GM18867 (cell line): ENCODE data around the gene NFYC.

Experiments
- ATAC-seq: cut with Tn5 transposase; IDR thresholded peaks from one replicate; pipeline ENCODE4 v1.9.1; 2021; ENCODE audit warnings: mild to moderate bottlenecking, moderate library complexity; ENCODE audit not compliant: unreplicated experiment

Gene NFYC

DNA sequence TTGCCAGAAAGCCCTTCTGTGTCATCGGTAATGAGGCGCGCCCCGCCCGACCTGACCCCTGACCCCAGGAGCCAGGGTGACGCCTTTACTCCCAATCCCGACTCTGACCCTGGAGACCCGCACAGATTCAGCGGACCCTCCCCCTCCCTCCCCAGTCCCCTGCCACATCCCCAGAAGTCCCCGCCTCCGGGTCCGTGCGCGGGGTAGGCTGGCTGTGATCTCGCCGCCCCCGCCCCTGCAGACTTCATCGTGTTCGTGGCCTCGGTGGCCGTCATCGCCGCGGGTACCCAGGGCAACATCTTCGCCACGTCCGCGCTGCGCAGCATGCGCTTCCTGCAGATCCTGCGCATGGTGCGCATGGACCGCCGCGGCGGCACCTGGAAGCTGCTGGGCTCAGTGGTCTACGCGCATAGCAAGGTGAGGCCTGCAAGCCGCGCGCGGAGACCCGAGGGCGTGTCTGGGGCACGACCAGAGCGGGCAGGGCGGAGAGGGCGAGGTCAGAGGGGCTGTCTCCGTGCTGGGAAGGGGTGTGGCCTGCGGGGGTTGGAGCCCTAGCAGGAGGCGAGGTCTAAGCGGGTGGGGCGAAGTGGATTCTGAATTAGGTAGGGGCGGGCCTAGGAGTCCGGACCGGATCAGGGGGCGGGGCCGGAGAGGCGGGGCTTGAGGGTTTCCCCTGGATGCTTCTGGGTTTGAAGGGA is 126.9 kb downstream of the NFYC start:
- peak; percentile 88 for ATAC-seq

DNA sequence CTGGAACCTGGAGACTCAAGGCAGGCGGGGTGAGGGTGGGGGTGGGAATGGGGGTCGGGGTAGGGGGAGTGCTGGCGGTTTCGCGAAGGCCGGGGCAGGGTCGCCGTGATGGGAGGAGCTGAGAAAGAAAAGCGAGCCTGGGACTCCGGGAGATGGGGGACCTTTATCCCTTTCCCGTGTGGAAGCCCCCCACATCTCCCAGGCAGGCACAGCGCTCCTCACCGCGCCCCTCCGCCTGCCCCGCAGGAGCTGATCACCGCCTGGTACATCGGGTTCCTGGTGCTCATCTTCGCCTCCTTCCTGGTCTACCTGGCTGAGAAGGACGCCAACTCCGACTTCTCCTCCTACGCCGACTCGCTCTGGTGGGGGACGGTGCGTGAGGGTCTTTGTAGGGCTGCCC is 127.6 kb downstream of the NFYC start:
- ATAC-seq, result no peak

DNA sequence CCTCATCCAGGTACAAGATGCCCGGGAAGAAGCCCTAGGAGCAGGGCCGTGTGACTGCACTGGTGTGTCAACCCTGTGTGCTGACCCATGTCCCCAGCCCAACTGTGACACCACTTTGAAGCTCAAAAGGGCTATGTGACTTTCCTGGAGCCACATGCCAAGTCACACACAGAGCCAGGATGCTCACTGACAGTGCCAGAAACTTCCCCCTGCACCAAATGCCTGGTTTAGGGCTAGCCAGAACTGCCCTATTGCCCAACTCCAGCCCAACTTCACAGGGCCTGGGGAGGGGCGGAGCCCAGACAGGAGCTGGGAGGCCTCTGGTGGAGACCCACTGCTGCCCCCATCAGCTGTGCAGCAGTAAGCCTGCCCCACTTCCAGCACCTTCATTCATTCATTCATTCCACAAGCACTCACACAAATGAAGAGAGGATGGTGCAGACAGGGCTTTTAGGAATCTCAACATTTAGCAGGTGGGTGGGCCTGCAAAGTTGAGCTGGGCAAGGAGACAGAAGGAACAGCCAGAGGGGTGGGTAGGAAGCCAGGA is 128.8 kb downstream of the NFYC start:
- no peak for ATAC-seq
